Astrocyte of the hippocampus (primary cell): ENCODE results near the gene CFAP107.
A peak's percentile ranks its signal among the peaks of the same experiment; 100 is the strongest.
"Not testable (repeated sequence)": the region's sequence is repeated elsewhere in the genome, so short reads cannot be mapped to it uniquely, and the experiment has no call there.

ENCODE experiments used
- DNase-seq: peaks from one replicate; pipeline ENCODE4 v3.0.0; 2011; ENCODE audit warnings: low read depth, low spot score

CFAP107 gene

GRCh38 chr1:12778061-12778460 lies 32.1 kb downstream of the CFAP107 start:
- DNase-seq, result no peak

GRCh38 chr1:12778907-12779306 lies 32.9 kb downstream of the CFAP107 start:
- DNase-seq, result no peak

GRCh38 chr1:12781488-12781887 lies 35.5 kb downstream of the CFAP107 start:
- not testable (repeated sequence) for DNase-seq

- not testable (repeated sequence) for DNase-seq
These were observed 37.8 kb downstream of the CFAP107 start for GRCh38 chr1:12783783-12784182.

GRCh38 chr1:12784729-12785128 lies 38.7 kb downstream of the CFAP107 start:
- DNase-seq, result peak; percentile 21

GRCh38 chr1:12791097-12791496 lies 45.1 kb downstream of the CFAP107 start, which contains the start of gene PRAMEF1:
Gene PRAMEF1, plus strand, starts transcription at chr1:12791397. Its CDS starts 1,831 bp downstream, at chr1:12793228.
- DNase-seq, result not testable (repeated sequence)

GRCh38 chr1:12798911-12799310 lies 52.9 kb downstream of the CFAP107 start:
- DNase-seq, result no peak

- no peak for DNase-seq
These were observed 53.7 kb downstream of the CFAP107 start for GRCh38 chr1:12799730-12800129.

GRCh38 chr1:12809933-12810332 lies 63.9 kb downstream of the CFAP107 start:
- no peak for DNase-seq

- peak; percentile 36 for DNase-seq
These were observed 64.8 kb downstream of the CFAP107 start for GRCh38 chr1:12810691-12811408.

GRCh38 chr1:12811409-12811784 lies 65.4 kb downstream of the CFAP107 start:
- DNase-seq, result no peak
